Right lobe of liver (tissue), 4 donors: ENCODE data around the gene NEU1.

Source experiments
- CTCF ChIP-seq, 4 donors: fragments of 200-600 bp in 3 of 4; fragments of 450-650 bp in 1 of 4; IDR thresholded peaks; one replicate each; pipeline versions ENCODE4 v1.5.1 to v1.8.0; 2016 to 2022; ENCODE audit warnings: antibody characterized with exemption in 4 of 4, mild to moderate bottlenecking in 2 of 4
- POLR2A ChIP-seq: fragments of 450-650 bp; IDR thresholded peaks from one replicate; pipeline ENCODE4 v1.6.1; 2017; ENCODE audit warnings: antibody characterized with exemption, mild to moderate bottlenecking
- donor health status: DM: no; HTN: no; CAD: no.
- donor health status: DM: no; HTN: no; CAD: no.
- donor health status: DM: no; HTN: yes; CAD: no.

GRCh38 chr6:31911826-31912585 lies 49.4 kb upstream of the NEU1 start:
- TF ChIP-seq CTCF (IDR thresholded peaks at IDR 0.05), result no peak
- no peak for TF ChIP-seq POLR2A
